Measurements from ENCODE around the gene BFSP2.

DNA sequence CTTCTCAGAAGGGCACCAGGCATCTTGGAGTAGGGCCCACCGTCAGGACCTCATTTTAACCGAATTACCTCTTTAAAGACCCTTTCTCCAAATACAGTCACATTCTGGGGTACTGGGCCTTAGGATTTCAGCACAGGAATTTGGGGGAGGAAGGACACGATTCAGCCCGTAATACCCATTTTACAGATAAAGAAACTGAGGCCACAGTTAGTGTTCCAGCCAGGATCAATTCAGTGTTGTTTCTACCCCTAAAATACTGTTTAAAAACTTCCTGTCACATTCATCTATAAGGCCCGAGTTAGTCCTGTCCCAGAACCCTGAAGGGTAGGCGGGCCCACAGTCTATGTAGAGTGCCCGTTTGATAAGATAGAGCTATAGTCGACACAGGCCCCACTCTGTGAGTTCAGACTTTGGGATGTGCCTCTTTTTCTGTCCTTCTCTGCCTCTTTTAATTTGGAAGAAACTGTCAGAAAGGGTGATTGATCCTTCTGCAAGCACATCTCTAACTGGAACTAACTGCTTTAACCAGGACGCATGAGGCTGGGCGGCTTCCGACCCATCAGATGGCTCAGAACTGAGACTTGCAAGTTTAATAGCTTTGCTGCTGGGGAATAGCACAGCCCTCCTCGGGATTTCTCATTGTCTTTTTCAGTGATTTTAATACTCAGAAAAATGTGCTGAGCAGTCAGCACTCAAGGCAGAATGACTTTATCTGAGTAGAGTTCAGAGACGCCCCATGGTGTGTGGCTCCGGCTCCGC, 19.5 kb downstream of the BFSP2 start:
- TF ChIP-seq EZH2 (IDR thresholded peaks at IDR 0.05; ENCODE audit: insufficient read depth, poor library complexity, severe bottlenecking), result no peak
- no peak for TF ChIP-seq EZH2phosphoT487 (IDR thresholded peaks at IDR 0.05; ENCODE audit: insufficient read depth, low read depth)

Measured in GM23248 (cell line).